Activated naive CD4-positive, alpha-beta T cell treated with Interleukin-2 at 50 U/mL for 16 hours (primary cell): ENCODE results near the gene BNIP3.
"Not testable (repeated sequence)": the region's sequence is repeated elsewhere in the genome, so short reads cannot be mapped to it uniquely, and the experiment has no call there.

Source experiments
- DNase-seq: peaks from one replicate; pipeline ENCODE4 v3.0.0-alpha.2; 2020

The BNIP3 gene

DNA sequence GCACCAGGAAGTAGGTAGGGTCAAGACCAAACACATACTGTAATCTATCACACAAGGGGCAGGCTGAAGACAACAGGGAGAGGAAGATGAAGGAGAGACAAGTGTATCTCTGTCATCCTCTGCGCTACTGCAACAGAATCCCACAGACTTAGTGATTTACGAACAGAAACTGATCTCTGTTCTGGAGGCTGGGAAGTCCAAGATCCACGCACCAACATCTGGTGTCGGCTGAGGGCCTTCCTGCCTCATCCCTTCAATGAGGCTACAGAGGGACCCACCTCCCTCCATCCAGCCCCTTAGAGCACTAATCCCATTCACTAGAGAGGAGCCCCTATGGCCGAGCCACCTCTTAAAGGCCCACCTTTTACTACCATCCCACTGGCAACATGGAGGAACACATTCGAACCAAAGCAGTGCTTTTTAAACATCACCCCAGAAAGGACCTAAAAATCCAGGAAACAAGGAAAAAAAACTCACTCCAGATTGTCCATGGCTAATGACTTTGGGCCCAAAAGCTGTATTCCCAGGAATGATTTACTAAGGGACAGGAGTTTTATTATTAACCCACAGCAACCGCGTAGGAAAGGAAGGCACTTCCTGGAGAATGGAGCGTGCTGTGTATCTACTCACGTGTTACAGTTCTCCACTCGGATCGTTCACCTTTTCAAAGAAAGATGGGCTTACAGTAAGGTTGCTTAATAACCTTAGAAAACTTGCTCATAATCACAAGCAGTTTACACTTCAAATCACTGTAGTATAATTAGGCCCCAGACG, 4.2 kb downstream of the BNIP3 start:
- DNase-seq = no peak

GRCh38 chr10:131975796-131976195, 5.9 kb downstream of the BNIP3 start:
- no peak for DNase-seq

DNA sequence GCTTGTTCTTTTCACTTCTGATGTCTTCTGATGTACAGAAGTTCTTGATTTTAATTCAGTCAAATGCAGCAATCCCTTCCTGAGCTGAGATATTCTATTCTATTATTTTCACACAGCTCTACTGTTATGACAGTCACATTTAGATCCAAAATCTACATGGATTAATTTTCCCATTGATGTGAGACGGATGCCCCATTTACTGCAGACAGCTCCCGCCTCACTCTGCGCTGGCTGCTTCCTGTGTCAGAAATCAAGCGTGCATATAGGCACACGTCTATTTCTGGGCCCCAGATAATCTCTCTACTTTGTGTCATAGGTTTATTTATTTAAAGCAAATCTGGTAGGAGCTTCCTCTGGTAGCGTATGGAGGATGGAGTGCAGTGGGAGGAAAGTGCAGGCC, 6.7 kb downstream of the BNIP3 start:
- no peak for DNase-seq

GRCh38 chr10:131974034-131974817, 7.5 kb downstream of the BNIP3 start:
- no peak for DNase-seq

DNA sequence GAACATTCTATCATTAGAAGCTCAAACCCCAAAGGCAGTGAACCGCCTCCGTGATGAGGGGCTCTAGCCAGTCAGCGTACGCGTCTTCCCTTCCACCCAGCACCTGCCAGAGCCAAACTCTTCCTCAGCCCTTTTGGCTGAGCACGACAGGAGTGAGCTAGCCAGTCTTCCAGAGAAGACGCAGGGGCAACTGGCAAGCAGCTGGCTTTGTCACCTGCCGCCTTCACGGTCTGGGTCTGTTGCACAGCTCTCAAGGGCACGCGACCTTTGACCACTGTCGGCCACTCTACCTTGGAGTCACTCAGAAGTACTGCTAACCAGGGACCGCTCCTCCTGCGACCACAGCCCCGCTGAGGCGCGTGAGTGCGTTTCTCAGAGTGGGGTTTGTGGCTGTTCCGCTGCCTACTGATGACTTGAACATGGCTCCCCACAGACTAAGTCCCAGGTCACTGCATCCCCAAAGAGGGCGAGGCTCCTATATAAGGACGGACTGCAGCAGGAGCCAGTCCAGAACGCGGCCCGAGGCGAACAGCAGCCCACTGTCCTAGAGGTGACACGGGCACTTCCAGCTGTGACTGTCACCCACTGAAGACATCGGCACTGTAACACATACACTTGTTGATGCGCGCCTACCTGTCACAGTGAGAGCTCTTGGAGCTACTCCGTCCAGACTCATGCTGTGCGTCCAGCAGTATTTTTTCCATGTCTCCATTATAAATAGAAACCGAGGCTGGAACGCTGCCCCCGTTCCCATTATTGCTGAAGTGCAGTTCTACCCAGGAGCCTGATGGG, 8.4 kb downstream of the BNIP3 start:
- DNase-seq = no peak

DNA sequence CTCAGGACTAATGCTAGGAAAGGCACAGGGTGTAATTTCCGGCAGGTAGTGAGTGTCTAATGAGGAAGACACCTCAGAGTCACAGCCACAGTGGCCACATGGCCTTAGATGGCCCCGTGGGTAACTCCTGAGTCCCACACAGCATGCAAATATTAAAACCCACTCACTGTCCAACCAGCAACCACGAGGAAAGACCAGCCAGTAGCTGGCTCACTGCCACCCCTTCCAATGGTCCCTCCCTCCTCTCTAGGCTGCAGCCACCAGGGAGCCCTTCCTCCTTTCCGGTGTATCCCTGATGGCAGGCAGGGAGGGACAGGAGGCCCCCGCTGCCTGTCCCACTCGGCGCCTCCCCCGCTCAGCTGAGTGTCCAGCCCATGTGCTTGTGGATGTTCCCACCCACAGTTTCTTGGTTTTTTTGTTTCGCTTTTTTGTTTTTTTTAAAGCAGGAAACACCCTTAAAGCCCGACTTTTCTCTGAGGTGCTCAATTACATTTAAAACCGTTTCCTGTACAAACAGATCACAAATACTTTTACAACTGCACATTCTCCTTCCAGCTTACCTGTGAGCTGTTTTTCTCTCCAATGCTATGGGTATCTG, 9.2 kb downstream of the BNIP3 start:
- DNase-seq = peak; percentile 42

GRCh38 chr10:131971591-131971990, 10.1 kb downstream of the BNIP3 start:
- DNase-seq = no peak

GRCh38 chr10:131970946-131971345, 10.8 kb downstream of the BNIP3 start:
- DNase-seq = no peak

GRCh38 chr10:131968949-131969348, 12.8 kb downstream of the BNIP3 start:
- no peak for DNase-seq

DNA sequence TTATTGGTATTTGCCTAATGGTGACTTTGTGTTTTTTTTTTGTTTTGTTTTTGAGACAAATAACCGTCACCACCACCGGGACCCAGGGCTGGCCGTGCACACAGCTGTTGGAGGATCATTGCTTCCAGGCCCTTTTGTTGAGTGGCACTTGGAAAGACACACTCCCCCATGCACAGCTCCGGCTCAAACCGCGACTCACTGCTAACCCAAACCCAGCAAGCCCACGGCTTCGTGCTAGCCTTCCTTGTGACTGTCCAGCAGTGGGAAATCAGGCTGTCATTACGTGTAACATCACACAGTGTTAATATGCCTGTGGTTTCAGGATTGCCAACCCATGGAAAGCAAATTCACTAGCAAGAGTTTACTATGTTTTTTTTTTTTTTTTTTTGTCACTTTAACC, 17.4 kb downstream of the BNIP3 start:
- DNase-seq = no peak

DNA sequence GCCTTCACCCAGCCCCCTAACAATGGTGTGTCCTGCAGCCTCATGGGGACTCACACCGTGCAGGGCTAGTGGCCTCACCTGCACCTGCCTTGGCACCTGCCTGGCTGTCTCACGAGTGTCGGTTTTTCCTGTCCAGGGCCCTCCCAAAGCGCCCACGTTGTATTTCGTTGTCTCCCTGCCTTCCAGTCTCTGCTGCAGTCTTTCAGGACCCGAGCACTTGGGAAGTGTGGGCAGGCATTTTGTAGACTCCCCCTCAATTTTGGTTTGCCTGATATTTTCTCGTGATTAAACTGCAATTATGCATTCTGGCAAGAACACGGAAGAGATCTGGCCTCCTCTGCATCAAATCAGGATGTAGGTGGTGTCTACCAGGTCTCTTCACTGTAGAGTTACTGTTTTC, 17.9 kb downstream of the BNIP3 start:
- no peak for DNase-seq

DNA sequence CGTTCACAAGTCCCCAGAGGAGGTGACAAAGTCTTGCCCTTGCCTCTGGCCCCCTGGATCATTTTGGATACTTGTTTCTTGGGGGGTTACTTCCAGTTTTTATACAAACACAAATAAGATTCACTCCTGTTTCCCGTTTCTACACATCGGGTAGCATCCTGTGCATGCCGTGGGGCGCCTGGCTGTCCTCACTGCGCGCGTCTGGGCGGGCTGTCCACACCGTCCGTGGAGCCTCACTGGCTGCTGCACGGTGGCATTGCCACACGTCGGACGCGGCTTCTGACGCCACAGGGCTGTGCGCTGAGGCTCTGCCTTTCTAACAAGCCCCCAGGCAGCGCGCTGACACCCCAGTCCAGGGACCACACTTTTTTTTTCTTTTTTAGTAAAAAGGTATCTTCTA, 18.4 kb downstream of the BNIP3 start:
- DNase-seq = no peak

DNA sequence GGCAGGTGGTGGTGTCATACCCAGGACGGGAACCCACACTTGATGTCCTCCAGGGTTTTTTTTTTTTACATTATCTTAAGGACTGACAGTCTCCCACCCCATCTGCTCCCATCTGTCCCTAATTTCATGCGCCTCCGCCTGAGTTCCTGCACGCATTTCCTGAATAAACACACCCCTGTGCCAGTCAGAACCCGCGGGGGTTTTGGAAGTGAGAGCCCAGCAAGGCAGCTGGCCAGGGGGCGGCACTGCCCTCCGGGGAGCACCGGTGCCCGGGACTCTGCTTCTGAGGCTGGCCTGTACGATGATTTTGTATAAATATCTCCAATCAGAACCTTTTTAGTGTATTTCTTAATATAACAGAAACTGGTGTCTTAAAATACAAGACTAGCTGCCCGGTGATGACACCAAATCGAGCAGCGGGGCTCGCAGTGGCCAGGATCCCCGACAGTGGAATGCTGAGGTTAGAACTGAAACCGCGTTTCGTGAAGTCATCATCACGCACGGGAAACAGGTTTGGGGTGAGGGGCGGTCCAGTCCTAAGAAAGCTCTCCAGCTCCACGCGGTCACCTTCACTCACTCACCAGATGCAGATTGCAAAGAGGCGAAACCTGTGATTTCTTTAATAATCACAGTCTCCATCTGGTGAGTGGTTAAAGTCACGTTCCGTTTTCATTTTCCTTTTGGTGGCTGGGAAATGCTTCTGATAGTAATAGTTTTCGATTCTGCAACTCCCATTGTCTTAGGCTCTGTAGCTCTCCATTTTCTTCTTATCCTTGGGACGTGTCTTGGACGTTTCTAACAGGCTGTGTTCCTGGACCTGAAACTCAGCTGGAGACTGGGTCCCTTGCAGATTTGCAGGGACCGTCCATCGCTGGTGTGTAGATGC, 19.7 kb downstream of the BNIP3 start:
- DNase-seq = no peak

DNA sequence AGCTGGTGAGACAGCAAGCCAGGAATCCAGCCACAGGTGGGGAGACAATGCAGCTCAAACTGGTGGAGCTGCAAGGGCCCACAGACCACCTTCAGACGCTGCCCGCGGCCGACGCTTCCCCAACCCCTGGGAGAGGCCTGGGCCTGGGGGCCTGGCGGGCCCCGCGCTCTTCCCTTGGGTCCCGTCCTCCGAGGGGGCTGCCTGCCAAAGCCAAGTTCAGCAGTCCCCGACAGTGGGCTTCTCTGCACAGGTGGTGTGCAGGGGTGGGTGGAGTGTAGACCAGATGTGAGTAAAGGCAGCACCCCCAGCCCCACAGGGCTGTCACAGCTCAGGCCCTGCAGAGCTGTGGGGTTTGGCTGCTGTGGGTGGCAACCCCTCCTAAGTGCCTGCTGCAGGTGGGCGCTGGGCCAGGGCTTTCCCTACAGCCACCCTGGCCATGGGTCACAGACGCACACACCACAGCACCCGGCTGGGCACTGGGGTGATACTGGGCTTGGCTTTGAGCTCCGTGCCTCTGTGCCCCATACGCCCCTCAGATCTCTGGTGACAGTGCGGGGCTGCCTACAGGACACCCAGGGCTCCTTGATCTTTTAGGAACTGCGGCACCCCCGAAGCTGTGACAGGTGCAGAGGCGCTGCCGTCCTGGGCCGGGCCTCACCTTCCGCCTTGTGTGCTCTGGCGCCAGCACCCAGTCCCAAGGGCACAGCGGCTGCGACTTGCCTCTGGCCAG, 20.5 kb downstream of the BNIP3 start:
- DNase-seq = no peak

DNA sequence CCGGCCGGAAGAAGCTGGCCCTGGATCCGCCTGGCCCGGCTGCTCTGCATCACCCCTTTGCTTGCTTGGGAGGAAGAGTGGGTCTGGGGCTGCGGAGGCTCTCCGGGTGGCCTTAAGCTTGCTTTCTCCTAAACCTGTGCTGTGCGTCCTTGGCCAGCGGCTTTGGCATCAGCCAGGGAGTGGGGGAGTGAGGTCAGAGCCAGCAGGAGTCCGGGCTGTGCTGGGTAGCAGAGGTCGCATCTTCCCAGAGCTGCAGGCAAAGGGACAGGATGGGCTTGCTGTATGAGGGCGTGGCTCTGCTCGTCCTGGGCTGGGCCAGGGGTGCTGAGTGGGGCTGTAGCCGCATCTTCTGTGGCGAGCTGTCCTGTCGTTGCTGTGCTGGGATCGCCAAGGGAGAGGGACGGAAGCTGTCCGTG, 21.1 kb downstream of the BNIP3 start:
- DNase-seq = no peak

- DNase-seq = no peak
Observed at GRCh38 chr10:131959841-131960240, 21.9 kb downstream of the BNIP3 start.

GRCh38 chr10:131955591-131956340, 26.0 kb downstream of the BNIP3 start:
- no peak for DNase-seq

DNA sequence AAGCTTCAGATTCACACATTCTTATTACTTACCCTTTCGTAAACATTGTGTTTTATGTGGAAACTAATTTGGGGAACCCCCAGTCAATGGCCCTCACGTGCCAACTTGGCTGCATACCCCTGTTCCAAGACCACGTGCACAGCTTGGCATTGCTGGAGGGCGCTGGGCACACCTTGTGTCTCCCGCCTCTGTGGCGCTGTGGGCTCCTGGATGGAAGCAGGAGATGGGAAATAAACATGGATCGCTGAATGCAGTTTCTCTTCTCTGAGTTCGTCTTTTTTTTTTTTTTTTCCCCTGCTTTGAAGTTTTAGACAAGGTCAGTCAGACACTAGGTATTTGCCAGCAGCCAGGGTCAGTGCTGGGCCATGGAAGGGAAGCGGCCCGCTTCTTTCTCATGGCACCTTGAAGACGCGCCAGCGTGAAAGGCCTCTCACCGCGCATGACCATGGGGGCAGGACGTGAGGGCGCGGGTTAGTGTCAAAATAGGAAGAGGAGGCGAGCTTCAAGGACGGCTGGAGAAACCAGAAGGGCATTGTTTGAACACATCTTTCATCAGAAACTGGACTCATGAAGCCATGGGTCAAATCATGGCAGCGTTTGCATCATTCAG, 27.3 kb downstream of the BNIP3 start:
- DNase-seq = no peak

GRCh38 chr10:131949908-131950307, 31.8 kb downstream of the BNIP3 start:
- DNase-seq = not testable (repeated sequence)
